ENCODE data around the gene MLC1.

MLC1 gene

DNA sequence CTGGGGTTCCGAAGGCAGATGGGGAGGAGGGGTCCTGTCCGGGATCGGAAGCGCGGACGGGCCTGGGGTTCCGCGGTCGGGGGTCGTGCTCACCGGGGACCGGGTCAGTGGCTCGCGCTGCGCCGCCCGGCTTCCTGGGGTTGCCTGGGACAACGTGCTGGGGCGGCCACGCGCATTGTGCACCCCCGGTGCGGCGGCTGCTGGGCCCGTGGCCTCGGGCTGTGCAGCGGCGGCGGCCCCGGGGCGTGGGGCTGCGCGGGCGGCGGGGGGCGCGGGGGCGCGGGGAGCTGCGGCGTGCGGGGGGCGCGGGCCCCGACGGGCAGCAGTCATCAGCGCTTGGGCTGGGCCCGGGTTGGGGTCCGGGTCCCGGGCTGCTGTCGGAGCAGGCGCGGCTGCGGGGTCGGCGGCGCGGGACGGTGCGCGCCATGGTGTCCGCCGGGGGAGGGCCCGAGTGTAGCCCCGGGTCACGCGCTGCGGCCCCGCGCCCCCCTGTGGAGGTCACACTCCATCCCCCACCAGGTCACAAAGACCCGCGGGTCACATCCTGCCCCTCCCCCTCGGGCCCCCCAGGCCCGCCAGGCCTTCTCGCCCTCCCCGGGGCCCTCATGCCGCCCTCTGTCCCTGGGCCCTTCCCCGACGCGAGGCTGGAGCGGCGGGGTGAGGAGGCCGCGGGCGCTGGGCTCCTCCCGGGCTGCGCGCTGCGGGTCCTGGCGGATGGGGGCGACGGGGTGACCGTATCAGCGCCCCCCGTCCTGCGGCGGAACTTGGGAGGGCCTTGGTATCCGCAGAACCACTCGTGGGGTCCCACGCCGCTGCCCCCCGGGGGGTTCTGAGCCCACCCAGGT lies 26.9 kb downstream of the MLC1 start, which contains the start of gene TTLL8:
Gene TTLL8, minus strand, starts transcription at position 238 of the 845 bp plus-strand sequence.
- no peak for DNase-seq (ENCODE audit: low read depth, low spot score)

DNA sequence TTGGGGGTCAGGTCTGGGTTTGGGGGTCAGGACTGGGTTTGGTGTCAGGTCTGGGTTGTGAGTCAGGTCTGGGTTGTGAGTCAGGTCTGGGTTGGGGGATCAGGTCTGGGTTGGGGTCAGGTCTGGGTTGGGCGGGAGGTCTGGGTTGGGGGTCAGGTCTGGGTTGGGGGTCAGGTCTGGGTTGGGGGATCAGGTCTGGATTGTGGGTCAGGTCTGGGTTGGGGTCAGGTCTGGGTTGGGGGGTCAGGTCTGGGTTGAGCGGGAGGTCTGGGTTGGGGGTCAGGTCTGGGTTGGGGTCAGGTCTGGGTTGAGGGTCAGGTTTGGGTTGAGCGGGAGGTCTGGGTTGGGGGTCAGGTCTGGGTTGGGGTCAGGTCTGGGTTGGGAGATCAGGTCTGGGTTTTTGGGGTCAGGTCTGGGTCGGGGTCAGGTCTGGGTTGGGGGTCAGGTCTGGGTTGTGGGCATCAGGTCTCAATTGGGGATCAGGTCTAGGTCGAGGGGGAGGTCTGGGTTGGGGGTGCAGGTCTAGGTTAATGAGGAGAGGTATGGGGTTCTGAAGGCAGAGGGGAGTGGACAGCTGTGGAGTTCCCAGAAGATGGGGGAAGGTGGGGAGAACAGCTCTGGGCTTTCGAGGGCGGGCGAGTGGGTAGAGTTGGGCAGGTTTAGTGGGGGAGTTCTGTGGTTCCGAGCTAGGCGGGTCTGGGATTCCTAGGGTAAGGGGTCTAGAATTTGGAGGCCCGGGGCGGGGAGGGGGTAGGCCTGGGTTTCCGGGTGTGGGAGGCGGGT lies 27.8 kb downstream of the MLC1 start:
- DNase-seq (ENCODE audit: low read depth, low spot score): no peak

- DNase-seq (ENCODE audit: low read depth, low spot score): no peak
Observed at GRCh38 chr22:50056214-50056972, 28.8 kb downstream of the MLC1 start.

DNA sequence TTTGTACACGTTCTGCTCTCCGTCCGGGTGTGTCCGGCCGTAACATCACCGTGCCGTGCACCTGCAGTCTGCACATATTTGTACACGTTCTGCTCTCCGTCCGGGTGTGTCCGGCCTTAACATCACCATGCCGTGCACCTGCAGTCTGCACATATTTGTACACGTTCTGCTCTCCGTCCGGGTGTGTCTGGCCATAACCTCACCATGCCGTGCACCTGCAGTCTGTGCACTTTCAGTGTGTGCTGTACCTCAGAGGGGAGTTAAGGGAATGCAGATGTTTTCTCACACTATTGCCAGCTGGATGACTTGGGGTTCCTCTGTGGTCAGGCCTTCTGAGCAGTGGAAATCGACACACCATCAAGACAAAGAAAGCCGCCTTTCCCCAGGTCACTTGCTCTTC lies 31.4 kb downstream of the MLC1 start:
- DNase-seq (ENCODE audit: low read depth, low spot score): no peak

- DNase-seq (ENCODE audit: low read depth, low spot score): no peak
Observed at GRCh38 chr22:50051930-50052329, 33.3 kb downstream of the MLC1 start.

- DNase-seq (ENCODE audit: low read depth, low spot score): no peak
Observed at GRCh38 chr22:50049299-50050195, 35.7 kb downstream of the MLC1 start.

DNA sequence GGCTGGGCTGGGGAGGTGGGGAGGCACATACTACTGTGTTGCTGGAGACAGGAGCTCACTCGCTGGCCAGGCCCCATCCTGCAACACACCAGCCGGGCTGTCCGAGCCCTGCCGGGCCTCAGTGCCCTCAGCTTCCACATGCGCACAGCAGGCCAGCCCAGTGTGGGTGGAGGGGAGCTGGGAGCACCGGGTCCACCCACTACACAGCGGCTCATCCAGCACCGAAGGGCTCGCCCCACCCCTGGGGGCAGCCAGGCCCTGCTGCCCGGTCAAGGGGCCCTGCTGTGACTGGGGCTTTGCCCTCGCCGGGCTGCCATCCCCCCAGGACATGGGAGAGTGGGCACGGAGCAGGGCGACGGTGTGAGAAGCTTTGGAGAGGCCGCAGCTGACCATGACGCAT lies 36.4 kb downstream of the MLC1 start:
- DNase-seq (ENCODE audit: low read depth, low spot score): no peak

GRCh38 chr22:50048061-50048765 lies 37.0 kb downstream of the MLC1 start:
- no peak for DNase-seq (ENCODE audit: low read depth, low spot score)

DNA sequence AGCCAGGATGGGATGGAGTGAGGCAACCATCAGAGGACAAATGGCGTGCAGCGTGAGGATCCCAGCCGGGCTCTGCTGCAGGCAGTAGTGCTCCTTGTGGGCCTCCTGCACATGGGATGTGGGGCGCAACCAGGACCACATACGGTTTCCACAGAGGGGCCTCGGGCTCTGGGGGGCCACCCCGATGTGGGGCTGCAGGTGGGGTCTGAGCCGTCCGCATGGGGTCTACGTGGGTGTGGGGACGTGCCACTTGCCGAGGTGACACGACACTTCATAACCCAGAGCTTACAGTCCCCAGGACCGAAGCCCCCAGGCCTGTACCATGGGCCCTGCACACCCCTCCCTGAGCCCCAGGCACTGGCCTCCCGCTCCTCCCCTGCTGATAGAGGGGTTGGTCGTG lies 37.9 kb downstream of the MLC1 start:
- DNase-seq (ENCODE audit: low read depth, low spot score): no peak

DNA sequence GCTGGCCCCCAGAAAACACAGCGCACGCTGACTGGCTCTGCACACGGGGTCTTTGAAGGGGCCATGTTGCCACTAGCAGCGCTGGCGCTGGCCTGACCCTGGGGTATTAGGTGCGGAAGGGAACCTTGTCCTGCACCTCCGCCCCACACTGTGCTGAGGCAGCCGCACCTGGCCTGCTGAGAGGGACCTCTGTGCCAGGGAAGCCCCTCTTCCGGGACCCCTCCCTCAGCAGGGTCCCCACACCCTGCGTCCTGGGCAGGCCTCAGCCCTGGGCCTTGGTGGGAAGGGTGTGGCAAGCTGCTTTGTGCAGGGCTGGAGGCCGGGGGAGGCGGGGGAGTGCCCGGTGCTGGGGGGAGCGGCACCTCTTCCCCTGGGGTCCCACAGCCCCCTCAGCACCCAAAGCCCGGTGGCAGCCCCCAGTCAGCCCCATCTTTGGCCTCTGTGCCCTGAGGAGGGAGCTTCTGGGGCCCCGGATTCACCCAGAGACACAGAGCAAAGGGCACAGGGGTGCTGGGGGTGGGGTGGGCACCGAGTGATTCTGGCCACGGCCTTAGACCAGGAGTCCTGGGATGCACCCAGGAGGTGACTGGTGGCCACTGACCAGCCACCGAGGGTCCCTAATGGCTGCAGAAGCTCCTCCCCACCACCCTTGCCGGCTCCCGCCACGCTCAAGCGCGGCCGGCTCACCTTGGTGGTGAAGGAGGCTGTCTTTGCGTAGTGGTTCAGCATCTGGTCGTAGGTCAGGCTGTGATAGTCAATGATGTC lies 38.6 kb downstream of the MLC1 start:
- DNase-seq (ENCODE audit: low read depth, low spot score): no peak

GRCh38 chr22:50046019-50046415 lies 39.2 kb downstream of the MLC1 start:
- DNase-seq (ENCODE audit: low read depth, low spot score): no peak

DNA sequence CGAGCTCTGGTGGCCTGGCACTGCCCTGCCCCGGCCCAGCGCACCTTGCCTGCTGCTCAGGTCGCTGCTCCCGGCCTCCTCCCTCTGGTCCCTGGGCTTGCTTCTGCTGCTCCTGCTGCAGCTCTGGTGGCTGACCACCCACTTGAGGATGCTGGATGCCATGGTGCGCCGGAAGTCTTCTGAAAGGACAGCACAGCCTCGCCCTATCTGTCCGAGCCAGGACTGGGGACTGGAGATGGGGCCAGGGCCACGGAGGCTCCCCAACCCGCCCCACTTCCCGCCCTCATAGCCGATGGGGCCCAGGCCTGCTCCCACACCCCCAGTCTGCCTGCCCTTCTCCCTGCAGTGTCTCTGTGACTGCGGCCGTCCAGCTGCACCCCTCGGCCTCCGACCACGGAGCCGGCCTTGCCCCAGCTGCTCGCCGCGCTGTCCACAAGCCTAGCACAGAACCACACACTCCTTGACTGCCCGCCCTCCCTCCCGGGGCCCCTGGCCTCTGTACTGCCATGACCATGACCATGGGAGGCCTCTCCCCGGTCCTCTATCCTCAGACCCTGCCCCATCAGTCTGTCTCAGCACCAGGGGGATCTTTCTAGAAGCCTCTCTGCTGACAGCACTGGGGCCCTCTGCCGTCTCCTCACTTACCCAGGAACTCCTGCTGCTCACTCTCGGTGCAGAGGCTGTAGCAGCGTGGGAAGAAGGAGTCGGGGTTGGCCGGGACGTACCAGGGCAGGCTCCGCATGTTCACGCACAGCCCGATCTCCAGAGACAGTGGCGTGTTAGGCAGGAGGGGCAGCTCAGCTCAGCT lies 39.8 kb downstream of the MLC1 start:
- DNase-seq (ENCODE audit: low read depth, low spot score): no peak

DNA sequence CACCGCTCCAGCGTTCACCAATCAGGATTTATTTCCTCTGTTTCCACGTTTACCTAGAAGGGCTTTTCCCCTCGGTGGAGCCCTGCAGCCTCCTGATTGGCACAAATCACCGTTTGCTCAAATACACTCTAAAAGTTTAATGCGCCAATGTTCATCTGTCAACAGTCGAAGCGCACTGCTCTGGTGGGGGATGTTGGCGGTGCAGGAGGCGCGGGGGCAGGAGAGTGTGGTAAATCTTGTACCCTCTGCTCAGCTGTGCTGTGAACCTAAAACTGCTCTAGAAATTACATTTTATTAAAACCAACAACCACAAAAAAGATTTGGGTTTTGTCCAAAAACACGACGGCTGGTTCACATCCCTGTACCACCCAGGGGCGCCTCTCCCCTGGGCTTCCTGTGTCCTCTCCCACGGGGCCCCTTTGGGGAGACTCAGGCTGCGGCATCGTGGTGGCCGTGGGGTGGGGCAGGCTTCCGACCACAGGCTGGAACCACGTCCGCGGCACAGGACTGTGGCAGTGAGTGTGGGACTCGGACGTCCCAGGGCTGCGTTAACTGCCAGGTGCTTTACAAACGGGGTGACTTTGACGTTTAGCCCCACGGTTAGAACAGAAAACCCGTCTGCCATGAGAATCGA lies 40.6 kb downstream of the MLC1 start:
- DNase-seq (ENCODE audit: low read depth, low spot score): no peak

GRCh38 chr22:50041361-50042065 lies 43.7 kb downstream of the MLC1 start:
- DNase-seq (ENCODE audit: low read depth, low spot score): no peak

DNA sequence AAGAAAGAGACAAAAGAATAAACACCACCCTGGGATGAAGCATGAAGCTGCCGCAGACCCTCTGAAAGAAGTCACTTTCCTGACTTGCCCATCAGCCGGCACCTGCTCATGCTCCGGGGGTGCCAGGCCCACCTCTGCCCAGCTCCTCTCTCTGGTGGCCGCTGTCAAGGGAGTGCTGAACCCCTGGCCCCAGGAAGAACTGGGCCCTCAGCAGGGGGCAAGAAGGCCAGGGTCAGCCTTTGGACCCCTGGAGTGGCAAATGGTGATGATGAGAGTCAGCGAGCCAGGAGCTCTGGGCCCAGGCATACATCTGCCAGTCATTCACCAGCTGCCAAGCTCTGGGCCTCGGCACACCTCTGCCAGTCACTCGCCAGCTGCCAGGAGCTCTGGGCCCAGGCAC lies 44.5 kb downstream of the MLC1 start:
- DNase-seq (ENCODE audit: low read depth, low spot score): no peak

GRCh38 chr22:50039669-50040443 lies 45.4 kb downstream of the MLC1 start:
- no peak for DNase-seq (ENCODE audit: low read depth, low spot score)

Data from activated CD4-positive, CD25-positive, alpha-beta regulatory T cell treated with anti-CD3 and anti-CD28 coated beads, Interleukin-2, amount 50 U/mL, for 16 hours (primary cell).